Tibial nerve (tissue), 4 donors: Measurements from ENCODE around the gene EPHA6. TPM values are rescaled to one million over a fixed set of nuclear protein-coding genes. Genes with fewer than 3 reads are reported as not detected.

ENCODE experiments used
- DNase-seq, 2 donors: peaks; one replicate each; pipeline ENCODE4 v3.0.0-alpha.2; 2019; ENCODE audit warnings: low spot score in 2 of 2
- H3K27ac ChIP-seq, 4 donors: fragments of 200-600 bp; sonication (generic) in 3 of 4; one replicate each; pipeline ENCODE4 v1.5.1; 2017 to 2019; ENCODE audit warnings: mild to moderate bottlenecking in 1 of 4
- H3K27me3 ChIP-seq, 2 donors: fragments of 200-600 bp; sonication (generic) in 1 of 2; one replicate each; pipeline versions ENCODE4 v1.5.1 to v1.6.0; 2017 to 2019
- H3K36me3 ChIP-seq, 3 donors: fragments of 200-600 bp; sonication (generic); one replicate each; pipeline ENCODE4 v1.5.1; 2018 to 2019
- H3K4me1 ChIP-seq, 4 donors: fragments of 200-600 bp; sonication (generic) in 3 of 4; one replicate each; pipeline ENCODE4 v1.5.1; 2017 to 2019
- H3K4me3 ChIP-seq, 4 donors: fragments of 200-600 bp; sonication (generic) in 3 of 4; one replicate each; pipeline ENCODE4 v1.5.1; 2017 to 2019; ENCODE audit warnings: mild to moderate bottlenecking in 1 of 4, moderate library complexity in 1 of 4
- H3K9me3 ChIP-seq, 4 donors: fragments of 200-600 bp; sonication (generic) in 3 of 4; one replicate each; pipeline ENCODE4 v1.5.1; 2017 to 2019
- EP300 ChIP-seq, 2 donors: sonication (generic); formaldehyde crosslinking; IDR thresholded peaks; one replicate each; pipeline ENCODE4 v1.6.1; 2017; ENCODE audit warnings: antibody characterized with exemption in 2 of 2, mild to moderate bottlenecking in 1 of 2
- POLR2A ChIP-seq, 2 donors: fragments of 450-650 bp; IDR thresholded peaks; one replicate each; pipeline ENCODE4 v1.6.1; 2017; ENCODE audit warnings: antibody characterized with exemption in 2 of 2, mild to moderate bottlenecking in 2 of 2, moderate library complexity in 2 of 2
- WGBS, 2 donors: methylation state at CpG; one replicate each; pipeline ENCODE4 v1.1.5; 2018; 5-methylcytosine and 5-hydroxymethylcytosine counted together
- total RNA-seq, 4 donors: library from RNA; depleted of rRNA; stranded (reverse); fragments of >200 nt; gene quantifications; one replicate each; pipeline ENCODE4 v1.1.0, GENCODE V29; 2016
- TF ChIP-seq, protein P1 (sequence below), 5 experiments: fragments of 200-600 bp in 3 of 5; fragments of 450-650 bp in 2 of 5; sonication (generic) in 3 of 5; IDR thresholded peaks; one replicate each; pipeline ENCODE4 v1.5.1; 2016 to 2019; ENCODE audit warnings: antibody characterized with exemption in 5 of 5, mild to moderate bottlenecking in 3 of 5, moderate library complexity in 2 of 5

Gene EPHA6
- total RNA-seq, 4 donors from 2014 or later = 0.30 to 1.3 (median 0.61) TPM

GRCh38 chr3:97277708-97278107 lies 463.3 kb downstream of the EPHA6 start:
- no peaks in the 10 kb centered on the region for H3K36me3 ChIP-seq
- DNase-seq = no peak
- no peak for TF ChIP-seq POLR2A (IDR thresholded peaks at IDR 0.05)
- TF ChIP-seq, protein P1, sequence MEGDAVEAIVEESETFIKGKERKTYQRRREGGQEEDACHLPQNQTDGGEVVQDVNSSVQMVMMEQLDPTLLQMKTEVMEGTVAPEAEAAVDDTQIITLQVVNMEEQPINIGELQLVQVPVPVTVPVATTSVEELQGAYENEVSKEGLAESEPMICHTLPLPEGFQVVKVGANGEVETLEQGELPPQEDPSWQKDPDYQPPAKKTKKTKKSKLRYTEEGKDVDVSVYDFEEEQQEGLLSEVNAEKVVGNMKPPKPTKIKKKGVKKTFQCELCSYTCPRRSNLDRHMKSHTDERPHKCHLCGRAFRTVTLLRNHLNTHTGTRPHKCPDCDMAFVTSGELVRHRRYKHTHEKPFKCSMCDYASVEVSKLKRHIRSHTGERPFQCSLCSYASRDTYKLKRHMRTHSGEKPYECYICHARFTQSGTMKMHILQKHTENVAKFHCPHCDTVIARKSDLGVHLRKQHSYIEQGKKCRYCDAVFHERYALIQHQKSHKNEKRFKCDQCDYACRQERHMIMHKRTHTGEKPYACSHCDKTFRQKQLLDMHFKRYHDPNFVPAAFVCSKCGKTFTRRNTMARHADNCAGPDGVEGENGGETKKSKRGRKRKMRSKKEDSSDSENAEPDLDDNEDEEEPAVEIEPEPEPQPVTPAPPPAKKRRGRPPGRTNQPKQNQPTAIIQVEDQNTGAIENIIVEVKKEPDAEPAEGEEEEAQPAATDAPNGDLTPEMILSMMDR (IDR thresholded peaks at IDR 0.05) = no peak
- TF ChIP-seq EP300 (IDR thresholded peaks at IDR 0.05) = no peak
- no peaks in the 10 kb centered on the region for H3K4me1 ChIP-seq
- H3K4me3 ChIP-seq = no peak overlapping the region
- WGBS, 2 donors = 84% methylated on average over 4 of the region's 4 CpGs
- H3K27ac ChIP-seq = no peak overlapping the region
- no peaks in the 10 kb centered on the region for H3K9me3 ChIP-seq
- no peaks in the 10 kb centered on the region for H3K27me3 ChIP-seq

DNA sequence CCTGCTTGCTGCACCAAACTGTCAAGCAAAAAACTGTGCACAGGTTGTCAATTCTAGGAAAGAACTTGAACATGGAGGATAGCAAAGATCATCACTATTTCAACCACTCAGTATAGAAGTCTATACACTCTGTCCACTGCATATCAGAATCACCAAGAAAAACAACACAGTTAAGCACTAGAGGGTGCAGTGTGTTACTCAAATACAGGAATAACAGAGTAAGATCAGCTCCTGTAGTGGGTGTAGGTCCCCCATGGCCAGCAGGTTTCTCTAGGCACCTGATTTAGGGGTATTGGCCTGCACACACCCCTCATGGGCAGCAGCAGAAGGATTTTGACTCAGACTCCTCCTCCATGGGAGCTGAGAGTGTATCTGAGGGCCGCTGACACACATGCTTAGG lies 464.1 kb downstream of the EPHA6 start:
- Histone ChIP-seq H3K4me1 (no peaks in the 10 kb centered on the region), H3K4me3 (no peak overlapping the region), H3K27ac (no peak overlapping the region), H3K27me3 (no peaks in the 10 kb centered on the region), H3K36me3 (no peaks in the 10 kb centered on the region), H3K9me3 (no peaks in the 10 kb centered on the region)
- TF ChIP-seq POLR2A (IDR thresholded peaks at IDR 0.05) = no peak
- TF ChIP-seq EP300 (IDR thresholded peaks at IDR 0.05) = no peak
- 90 to 92% methylated on average over 1 of the region's 1 CpG for WGBS, 2 donors
- no peak for DNase-seq

DNA sequence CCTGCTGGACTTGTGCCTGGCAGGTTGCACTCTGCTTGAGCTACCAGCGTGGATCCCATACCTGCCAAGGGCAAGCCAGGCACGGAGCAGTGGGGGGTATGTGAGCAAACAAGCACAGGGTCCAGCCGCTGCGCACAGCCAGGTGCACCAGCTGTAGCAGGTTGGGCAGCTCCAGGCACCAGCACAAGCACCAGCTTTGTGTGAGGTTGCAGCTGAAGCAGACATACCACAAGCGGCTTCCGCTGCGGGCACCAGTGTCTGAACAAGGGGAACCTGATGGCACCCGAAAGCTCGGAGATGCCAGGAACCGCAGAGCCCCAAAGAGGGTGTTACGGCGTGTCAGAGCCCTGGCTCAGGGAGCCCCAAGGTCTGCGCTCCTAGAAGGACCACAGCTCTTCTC lies 477.5 kb downstream of the EPHA6 start:
- no peak for TF ChIP-seq POLR2A (IDR thresholded peaks at IDR 0.05)
- TF ChIP-seq, protein P1 (IDR thresholded peaks at IDR 0.05) = no peak
- no peak for TF ChIP-seq EP300 (IDR thresholded peaks at IDR 0.05)
- Histone ChIP-seq H3K27me3 (no peaks in the 10 kb centered on the region), H3K4me1 (no peaks in the 10 kb centered on the region), H3K4me3 (no peak overlapping the region), H3K36me3 (no peaks in the 10 kb centered on the region), H3K27ac (no peak overlapping the region), H3K9me3 (peaks cover 0 to 40% (median 0%) of the 10 kb centered on the region in 4 donors)
- WGBS, 2 donors = 90 to 97% methylated on average over 13 of the region's 13 CpGs
- no peak for DNase-seq

DNA sequence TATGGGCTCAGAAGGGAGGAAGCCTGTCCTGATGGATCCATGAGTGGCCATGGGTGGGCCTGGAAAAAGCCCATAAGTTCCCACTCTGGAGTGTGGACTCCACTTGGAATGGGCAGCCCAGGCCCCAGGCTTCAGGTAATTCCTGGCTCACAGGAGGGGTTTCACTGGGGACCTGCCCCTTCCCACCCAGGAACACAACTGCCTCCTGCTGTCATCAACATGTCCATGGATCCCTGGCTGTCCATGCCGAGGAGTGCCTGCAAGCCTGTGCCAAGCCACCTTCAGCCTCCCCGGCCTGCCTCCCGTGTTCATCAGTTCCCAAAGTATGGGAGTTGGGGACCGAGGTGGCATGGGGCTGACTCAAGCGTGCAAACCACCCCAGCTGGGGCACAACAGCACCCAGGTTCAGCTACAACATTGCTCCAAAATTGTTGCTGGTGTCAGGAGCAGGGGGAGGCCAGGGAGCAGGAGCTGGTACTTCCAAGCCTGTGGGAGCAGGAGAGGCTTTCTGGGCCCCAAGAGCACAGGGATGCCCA lies 479.3 kb downstream of the EPHA6 start:
- peaks cover 0 to 40% (median 0%) of the 10 kb centered on the region in 4 donors for H3K9me3 ChIP-seq
- no peaks in the 10 kb centered on the region for H3K4me1 ChIP-seq
- no peaks in the 10 kb centered on the region for H3K36me3 ChIP-seq
- no peak overlapping the region for H3K4me3 ChIP-seq
- WGBS, 2 donors = 90 to 96% methylated on average over 4 to 5 of the region's 5 CpGs
- DNase-seq = no peak
- no peaks in the 10 kb centered on the region for H3K27me3 ChIP-seq
- TF ChIP-seq, protein P1 (IDR thresholded peaks at IDR 0.05) = no peak
- no peak for TF ChIP-seq POLR2A (IDR thresholded peaks at IDR 0.05)
- no peak for TF ChIP-seq EP300 (IDR thresholded peaks at IDR 0.05)
- no peak overlapping the region for H3K27ac ChIP-seq

DNA sequence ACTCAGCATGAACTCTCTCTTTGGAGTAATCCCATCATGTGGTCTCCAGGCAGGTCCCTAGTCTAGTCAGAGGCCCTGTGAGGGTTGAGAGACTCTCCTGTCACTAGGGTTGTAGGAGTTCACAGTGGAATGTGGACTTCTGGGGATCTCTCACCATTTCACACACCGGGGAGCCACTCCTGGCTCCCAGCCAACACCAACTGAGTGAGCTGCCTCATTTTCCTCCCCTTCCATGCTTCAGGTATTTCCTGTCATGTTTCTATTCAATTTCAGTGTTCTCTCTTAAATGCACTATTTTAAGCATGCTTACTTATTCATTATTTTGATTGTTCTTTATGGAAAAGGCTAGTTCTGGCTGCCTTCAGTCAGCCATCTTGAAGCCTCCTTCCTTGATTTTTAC lies 482.6 kb downstream of the EPHA6 start:
- TF ChIP-seq EP300 (IDR thresholded peaks at IDR 0.05) = no peak
- TF ChIP-seq, protein P1 (IDR thresholded peaks at IDR 0.05) = no peak
- no peak for TF ChIP-seq POLR2A (IDR thresholded peaks at IDR 0.05)
- H3K36me3 ChIP-seq = no peaks in the 10 kb centered on the region
- H3K4me1 ChIP-seq = no peaks in the 10 kb centered on the region
- H3K9me3 ChIP-seq = peaks cover 0 to 40% (median 0%) of the 10 kb centered on the region in 4 donors
- H3K27me3 ChIP-seq = no peaks in the 10 kb centered on the region
- H3K27ac ChIP-seq = no peak overlapping the region
- DNase-seq = no peak
- H3K4me3 ChIP-seq = no peak overlapping the region
- WGBS, 2 donors = 30 to 50% methylated on average over 1 of the region's 1 CpG

GRCh38 chr3:97301114-97301513 lies 486.7 kb downstream of the EPHA6 start:
- no peak for DNase-seq
- H3K9me3 ChIP-seq = peaks cover 0 to 22% (median 1%) of the 10 kb centered on the region in 4 donors
- TF ChIP-seq EP300 (IDR thresholded peaks at IDR 0.05) = no peak
- no peak for TF ChIP-seq POLR2A (IDR thresholded peaks at IDR 0.05)
- TF ChIP-seq, protein P1 (IDR thresholded peaks at IDR 0.05) = no peak

More at GRCh38 chr3:97301114-97301513, 486.7 kb downstream of the EPHA6 start:
- no peaks in the 10 kb centered on the region for H3K27me3 ChIP-seq
- no peak overlapping the region for H3K4me3 ChIP-seq
- no peaks in the 10 kb centered on the region for H3K4me1 ChIP-seq
- H3K36me3 ChIP-seq = no peaks in the 10 kb centered on the region
- H3K27ac ChIP-seq = no peak overlapping the region
